HUES6 (cell line): ENCODE data around the gene ARL6.

Experiments
- H3K27ac ChIP-seq: 2 replicates; pipeline ENCODE4 v1.7.0; 2013; ENCODE audit warnings: low read depth, mild to moderate bottlenecking, low read length, inconsistent platforms
- H3K27me3 ChIP-seq: 2 replicates; pipeline ENCODE4 v1.6.1; 2013; ENCODE audit warnings: low read length; ENCODE audit not compliant: control insufficient read depth, insufficient read depth
- H3K36me3 ChIP-seq: 2 replicates; pipeline ENCODE4 v1.6.1; 2013; ENCODE audit warnings: low read length; ENCODE audit not compliant: control insufficient read depth, insufficient read depth
- H3K4me1 ChIP-seq: 2 replicates; pipeline ENCODE4 v1.6.1; 2013; ENCODE audit warnings: low read length; ENCODE audit not compliant: control insufficient read depth, insufficient read depth
- H3K4me3 ChIP-seq: 2 replicates; pipeline ENCODE4 v1.5.1; 2013; ENCODE audit warnings: low read depth, low read length
- H3K9ac ChIP-seq: one replicate; pipeline ENCODE4 v1.6.1; 2013; ENCODE audit warnings: mild to moderate bottlenecking, low read length
- H3K9me3 ChIP-seq: 2 replicates; pipeline ENCODE4 v1.6.1; 2013; ENCODE audit warnings: low read depth, low read length; ENCODE audit not compliant: control insufficient read depth, insufficient read depth

ARL6 gene

DNA sequence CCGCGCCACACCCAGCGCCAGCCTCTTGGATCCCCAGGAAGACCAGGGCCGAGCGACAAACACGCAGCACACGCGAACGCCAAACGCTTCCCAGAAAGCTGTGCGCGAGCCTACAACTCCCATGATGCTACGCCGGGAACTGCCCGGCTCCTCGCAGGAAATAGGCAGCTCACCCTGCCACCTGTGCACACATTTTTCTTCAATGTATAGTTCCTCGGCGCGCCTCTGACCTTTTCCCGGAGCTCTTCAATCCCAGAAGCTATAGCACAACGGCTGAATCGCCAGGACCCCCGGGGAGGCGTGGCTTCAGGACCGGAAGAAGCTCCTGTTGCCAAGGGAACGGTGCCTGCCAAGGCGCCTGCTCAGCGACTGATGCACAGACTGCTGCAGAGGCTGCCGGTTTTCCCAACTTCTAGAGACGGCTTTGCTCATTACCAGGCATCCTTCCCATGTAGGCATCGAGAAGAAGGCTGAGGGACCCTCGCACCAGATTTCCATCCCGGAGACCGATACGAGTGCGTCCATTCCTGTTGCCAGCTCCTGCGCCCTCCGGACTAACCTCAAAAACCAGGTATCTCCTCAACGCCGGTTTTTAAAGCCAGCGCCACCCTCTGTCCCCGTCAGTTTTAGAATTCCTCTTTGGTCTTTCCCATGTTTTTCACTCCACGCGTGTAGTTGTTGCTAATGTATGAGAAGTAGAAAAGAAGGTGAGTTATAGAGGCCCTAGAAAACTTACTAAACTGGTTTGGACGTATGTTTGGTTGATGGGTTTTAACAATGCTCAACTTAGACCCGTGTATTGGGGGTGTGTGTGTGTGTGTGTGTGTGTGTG is at the start of gene ARL6:
Gene ARL6, plus strand, starts transcription at position 352 of the 832 bp plus-strand sequence. CDS start 3,350 bp downstream, outside the sequence.
- Histone ChIP-seq H3K27ac (peak within 1 kb of the TSS; percentile 44), H3K36me3 (peaks cover 2% of the 10 kb centered on the region; the same call in 1 of the 2 replicates), H3K4me3 (peak within 1 kb of the TSS; percentile 92), H3K4me1 (peaks cover 16% of the 10 kb centered on the region), H3K9ac (peak within 1 kb of the TSS; percentile 80), H3K27me3 (no peaks in the 10 kb centered on the region), H3K9me3 (no peaks in the 10 kb centered on the region)

GRCh38 chr3:97719156-97719821 is 45.3 kb upstream of the ARL6 start:
- Histone ChIP-seq H3K9ac (no peak overlapping the region), H3K4me3 (no peak overlapping the region), H3K36me3 (no peaks in the 10 kb centered on the region), H3K27me3 (no peaks in the 10 kb centered on the region), H3K27ac (no peak overlapping the region), H3K4me1 (peaks cover 10% of the 10 kb centered on the region), H3K9me3 (no peaks in the 10 kb centered on the region)

GRCh38 chr3:97720417-97720816 is 44.1 kb upstream of the ARL6 start:
- H3K4me1 ChIP-seq = peaks cover 10% of the 10 kb centered on the region
- H3K27ac ChIP-seq = no peak overlapping the region
- H3K9me3 ChIP-seq = no peaks in the 10 kb centered on the region
- H3K4me3 ChIP-seq = no peak overlapping the region
- H3K27me3 ChIP-seq = no peaks in the 10 kb centered on the region
- no peak overlapping the region for H3K9ac ChIP-seq
- no peaks in the 10 kb centered on the region for H3K36me3 ChIP-seq

- no peak overlapping the region for H3K9ac ChIP-seq
- no peaks in the 10 kb centered on the region for H3K36me3 ChIP-seq
- no peak overlapping the region for H3K4me3 ChIP-seq
- no peak overlapping the region for H3K27ac ChIP-seq
- H3K9me3 ChIP-seq = no peaks in the 10 kb centered on the region
- H3K27me3 ChIP-seq = no peaks in the 10 kb centered on the region
- H3K4me1 ChIP-seq = peaks cover 10% of the 10 kb centered on the region
Measured at GRCh38 chr3:97721446-97721845, 43.1 kb upstream of the ARL6 start.

GRCh38 chr3:97736928-97737327 is 27.6 kb upstream of the ARL6 start:
- Histone ChIP-seq H3K27ac (no peak overlapping the region), H3K9me3 (no peaks in the 10 kb centered on the region), H3K36me3 (no peaks in the 10 kb centered on the region)

DNA sequence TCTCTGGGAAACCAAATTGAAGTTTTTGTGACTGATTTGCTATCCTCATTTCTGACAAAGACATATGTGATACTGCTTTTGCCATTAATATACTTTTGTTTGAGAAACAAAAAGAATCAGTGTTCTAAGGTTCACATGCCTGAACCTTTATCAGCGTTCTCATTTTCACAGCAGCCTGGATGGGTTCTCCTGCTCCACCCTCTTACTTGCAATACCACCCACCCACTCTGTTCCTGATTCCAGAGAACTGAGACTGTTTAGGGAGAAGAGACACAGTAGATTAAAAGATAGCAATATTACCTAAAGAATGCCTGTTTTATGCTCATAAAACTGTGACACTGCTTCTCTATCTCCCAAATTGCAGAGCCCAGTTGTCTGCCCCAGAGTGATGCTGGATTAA is 25.8 kb upstream of the ARL6 start:
- no peaks in the 10 kb centered on the region for H3K36me3 ChIP-seq
- H3K4me3 ChIP-seq = no peak overlapping the region
- no peak overlapping the region for H3K9ac ChIP-seq
- no peaks in the 10 kb centered on the region for H3K27me3 ChIP-seq
- no peaks in the 10 kb centered on the region for H3K9me3 ChIP-seq
- H3K4me1 ChIP-seq = peaks cover 4% of the 10 kb centered on the region
- no peak overlapping the region for H3K27ac ChIP-seq

More at GRCh38 chr3:97736928-97737327, 27.6 kb upstream of the ARL6 start:
- Histone ChIP-seq H3K4me1 (peaks cover 4% of the 10 kb centered on the region), H3K27me3 (no peaks in the 10 kb centered on the region), H3K4me3 (no peak overlapping the region), H3K9ac (no peak overlapping the region)

GRCh38 chr3:97742036-97742435 is 22.5 kb upstream of the ARL6 start:
- H3K9me3 ChIP-seq = no peaks in the 10 kb centered on the region
- peaks cover 2% of the 10 kb centered on the region for H3K4me1 ChIP-seq
- H3K9ac ChIP-seq = no peak overlapping the region
- no peak overlapping the region for H3K4me3 ChIP-seq
- H3K36me3 ChIP-seq = no peaks in the 10 kb centered on the region
- H3K27ac ChIP-seq = no peak overlapping the region
- H3K27me3 ChIP-seq = no peaks in the 10 kb centered on the region

- H3K27ac ChIP-seq = no peak overlapping the region
- H3K27me3 ChIP-seq = no peaks in the 10 kb centered on the region
Measured at GRCh38 chr3:97744289-97744688, 20.3 kb upstream of the ARL6 start.

DNA sequence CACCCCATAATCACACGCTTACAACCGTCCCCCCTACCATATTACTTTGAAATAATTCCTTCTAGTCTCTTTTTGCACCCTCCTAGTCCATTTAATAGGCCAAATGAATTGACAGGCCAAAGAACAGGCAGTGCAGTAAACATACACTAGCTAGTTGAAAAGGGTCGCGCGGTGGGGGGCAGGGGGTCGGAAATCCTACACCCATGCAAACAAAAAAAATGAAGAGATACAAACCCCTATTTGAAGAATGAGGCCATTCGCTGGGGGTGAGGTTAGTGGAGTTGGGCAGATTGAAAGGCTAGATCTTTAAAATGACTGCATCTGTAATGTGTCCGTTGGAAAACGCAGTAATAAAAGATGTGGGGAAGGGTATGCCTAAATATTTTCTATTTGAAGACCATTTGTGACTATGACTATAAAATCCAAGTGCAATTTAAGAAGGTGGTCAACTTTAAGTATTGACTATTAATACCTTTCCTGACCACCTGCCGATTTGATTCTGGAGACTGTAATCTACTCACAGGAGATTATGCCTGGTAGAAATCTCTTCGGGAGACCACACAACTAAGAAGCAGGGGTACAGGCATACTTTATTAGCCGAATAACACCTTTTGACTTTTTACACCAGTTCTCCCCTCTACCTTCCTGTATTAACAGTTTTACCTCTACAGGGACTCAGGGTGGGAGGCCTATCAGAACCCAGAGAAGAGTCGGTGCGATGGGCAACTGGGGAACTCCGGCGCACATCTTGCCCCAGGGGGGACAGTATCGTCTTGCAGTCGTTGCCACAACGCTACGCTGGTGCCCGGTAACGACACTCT is 762 bp upstream of the ARL6 start:
- Histone ChIP-seq H3K9me3 (no peaks in the 10 kb centered on the region), H3K4me3 (peak overlapping the region; percentile 92), H3K36me3 (no peaks in the 10 kb centered on the region), H3K9ac (peak overlapping the region; percentile 80), H3K27me3 (no peaks in the 10 kb centered on the region), H3K4me1 (peaks cover 16% of the 10 kb centered on the region), H3K27ac (no peak overlapping the region)

More at GRCh38 chr3:97744289-97744688, 20.3 kb upstream of the ARL6 start:
- Histone ChIP-seq H3K9me3 (no peaks in the 10 kb centered on the region), H3K4me3 (no peak overlapping the region), H3K4me1 (peaks cover 4% of the 10 kb centered on the region; the same call in 1 of the 2 replicates), H3K9ac (no peak overlapping the region), H3K36me3 (no peaks in the 10 kb centered on the region)

DNA sequence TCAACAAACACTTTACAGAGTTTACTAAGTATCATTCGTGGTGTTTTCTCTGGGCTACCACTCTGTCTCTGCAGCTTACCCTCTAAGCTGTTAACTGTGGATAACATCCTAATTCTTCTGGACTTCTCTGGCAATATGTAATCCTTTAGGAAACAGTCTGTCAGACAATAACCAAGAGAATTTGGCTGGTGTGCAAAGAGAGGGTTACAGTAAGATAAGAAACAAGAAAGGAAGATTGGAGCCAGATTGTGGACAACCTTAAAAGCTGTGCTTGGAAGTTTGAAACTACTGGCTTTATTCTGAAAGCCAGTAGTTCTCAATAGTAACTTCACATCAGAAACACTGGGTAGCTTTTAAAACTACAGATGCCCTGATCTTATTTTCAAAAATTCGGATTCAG is 778 bp downstream of the ARL6 start:
- Histone ChIP-seq H3K9me3 (no peaks in the 10 kb centered on the region), H3K4me1 (peaks cover 16% of the 10 kb centered on the region), H3K36me3 (peaks cover 7% of the 10 kb centered on the region; the same call in 1 of the 2 replicates), H3K9ac (no peak overlapping the region), H3K27me3 (no peaks in the 10 kb centered on the region), H3K27ac (no peak overlapping the region), H3K4me3 (peak overlapping the region; percentile 92)
